ENCODE data around the gene PRKAG2.
"Not testable (repeated sequence)": the region's sequence is repeated elsewhere in the genome, so short reads cannot be mapped to it uniquely, and the experiment has no call there.

Gene PRKAG2

GRCh38 chr7:151876899-151877777 is at the start of gene PRKAG2:
Gene PRKAG2, minus strand, starts transcription at chr7:151877115. Its CDS starts 495 bp downstream, at chr7:151876620.
- FAIRE-seq (no peak), DNase-seq (ENCODE audit: insufficient read length, low spot score) (peak; percentile 47)
- 0 out of 2 replicates have a peak, but pooled peaks have one; percentile 8 for TF ChIP-seq POLR2A (IDR thresholded peaks at IDR 0.05; ENCODE audit: low read depth, low read length)

DNA sequence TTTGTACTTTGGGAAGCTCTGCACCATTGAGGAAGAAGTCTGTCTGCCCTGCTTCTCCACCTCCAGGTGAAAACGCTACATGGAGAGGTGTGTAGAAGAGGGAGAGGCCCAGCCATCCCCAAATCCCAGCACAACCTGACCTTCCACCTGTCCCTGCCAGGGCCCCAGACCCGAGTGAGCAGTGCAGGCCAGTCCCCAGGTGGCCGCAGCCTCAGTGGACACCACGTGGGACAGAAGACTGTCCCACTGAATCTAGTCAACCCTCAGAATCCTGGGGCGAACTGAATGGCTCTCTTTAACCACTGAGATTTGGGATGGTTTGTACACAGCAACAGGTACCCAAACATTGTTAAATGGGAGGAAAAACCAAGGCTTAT is 49.4 kb upstream of the PRKAG2 start:
- DNase-seq (ENCODE audit: insufficient read length, low spot score) (no peak), FAIRE-seq (no peak)
- no peak for TF ChIP-seq POLR2A (IDR thresholded peaks at IDR 0.05; ENCODE audit: low read depth, low read length)

- no peak for DNase-seq (ENCODE audit: insufficient read length, low spot score)
- no peak for TF ChIP-seq POLR2A (IDR thresholded peaks at IDR 0.05; ENCODE audit: low read depth, low read length)
Observed at GRCh38 chr7:151925446-151926335, 48.8 kb upstream of the PRKAG2 start.

GRCh38 chr7:151924508-151924907 is 47.6 kb upstream of the PRKAG2 start:
- no peak for FAIRE-seq

More at GRCh38 chr7:151925446-151926335, 48.8 kb upstream of the PRKAG2 start:
- no peak for FAIRE-seq

DNA sequence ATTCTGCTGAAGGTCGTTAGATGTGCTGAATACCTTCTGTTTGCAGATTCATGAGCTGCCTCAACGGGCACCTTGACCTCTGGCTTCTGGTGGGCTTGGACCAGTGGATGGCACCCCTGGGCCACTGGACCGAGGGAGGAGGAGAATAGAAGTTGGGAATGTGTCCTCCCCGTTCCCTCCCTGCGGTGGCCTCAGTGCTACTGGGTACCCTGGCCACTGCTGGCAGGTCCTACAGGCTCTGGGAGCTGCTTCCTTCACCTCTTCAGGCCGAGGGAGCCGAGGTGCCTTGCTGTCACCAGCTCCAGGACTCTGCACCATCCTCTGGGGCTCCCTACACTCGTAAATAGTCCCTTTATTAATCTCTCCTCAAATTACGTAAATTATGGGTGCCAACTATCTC is 47.1 kb upstream of the PRKAG2 start:
- no peak for TF ChIP-seq POLR2A (IDR thresholded peaks at IDR 0.05; ENCODE audit: low read depth, low read length)
- FAIRE-seq (no peak), DNase-seq (ENCODE audit: insufficient read length, low spot score) (no peak)

More at GRCh38 chr7:151924508-151924907, 47.6 kb upstream of the PRKAG2 start:
- no peak for TF ChIP-seq POLR2A (IDR thresholded peaks at IDR 0.05; ENCODE audit: low read depth, low read length)
- no peak for DNase-seq (ENCODE audit: insufficient read length, low spot score)

DNA sequence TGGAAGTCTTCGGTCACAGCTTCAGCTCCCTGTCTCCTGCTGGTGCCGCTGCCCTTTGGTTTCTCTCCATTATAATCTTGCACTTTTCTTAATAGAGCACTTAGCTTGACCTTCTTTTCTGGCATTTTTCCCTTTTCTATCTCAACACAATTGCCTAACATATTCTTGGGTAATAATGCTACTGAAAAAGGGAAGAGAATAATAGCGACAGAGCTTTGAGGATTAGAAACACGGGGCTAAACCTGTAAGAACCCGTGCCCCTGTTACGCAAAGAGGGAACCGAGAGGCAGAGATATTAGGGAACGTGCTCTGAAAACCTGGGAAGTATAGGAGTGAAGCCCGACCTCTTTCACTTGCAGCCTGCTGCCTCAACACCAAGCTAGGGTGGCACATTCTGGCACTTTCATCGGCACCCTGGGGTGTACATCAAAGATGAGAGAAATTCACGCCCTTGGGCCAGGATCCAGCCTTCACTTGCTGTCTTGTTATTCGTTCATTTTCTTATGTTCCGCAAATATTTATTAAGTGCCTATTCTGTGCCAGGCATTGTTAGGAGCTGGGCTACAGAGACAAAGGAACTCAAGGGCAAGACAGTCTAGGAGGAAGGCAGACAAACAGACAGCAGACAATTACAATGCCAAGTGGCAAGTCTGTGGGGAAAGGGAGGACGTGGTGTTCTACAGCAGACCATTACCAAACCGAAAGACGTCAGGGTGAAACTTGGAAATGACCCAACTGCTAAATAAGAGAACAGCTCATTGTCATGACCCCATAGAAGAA is 46.4 kb upstream of the PRKAG2 start:
- TF ChIP-seq POLR2A (IDR thresholded peaks at IDR 0.05; ENCODE audit: low read depth, low read length), result no peak
- FAIRE-seq, result no peak
- no peak for DNase-seq (ENCODE audit: insufficient read length, low spot score)

- TF ChIP-seq POLR2A (IDR thresholded peaks at IDR 0.05; ENCODE audit: low read depth, low read length), result no peak
- no peak for DNase-seq (ENCODE audit: insufficient read length, low spot score)
- no peak for FAIRE-seq
Observed at GRCh38 chr7:151921451-151921850, 44.5 kb upstream of the PRKAG2 start.

DNA sequence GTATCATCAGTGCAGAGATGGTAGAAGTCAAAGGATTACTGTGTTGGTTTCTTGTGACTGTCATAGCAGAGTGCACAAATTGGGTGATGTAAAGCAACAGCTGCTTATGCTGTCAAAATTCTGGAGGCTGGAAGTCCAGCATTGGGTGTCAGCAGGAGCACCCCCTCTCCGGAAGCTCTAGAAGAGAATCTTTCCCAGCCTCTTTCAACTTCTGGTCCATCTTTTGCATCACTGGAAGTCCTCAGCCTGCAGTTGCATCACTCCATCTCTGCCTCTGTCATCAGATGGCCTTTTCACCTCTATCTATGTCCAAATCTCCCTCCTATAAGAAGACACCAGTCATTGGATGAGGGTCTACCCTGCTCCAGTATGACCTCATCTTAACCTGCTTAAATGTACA is 43.6 kb upstream of the PRKAG2 start:
- no peak for DNase-seq (ENCODE audit: insufficient read length, low spot score)
- FAIRE-seq, result no peak
- no peak for TF ChIP-seq POLR2A (IDR thresholded peaks at IDR 0.05; ENCODE audit: low read depth, low read length)

DNA sequence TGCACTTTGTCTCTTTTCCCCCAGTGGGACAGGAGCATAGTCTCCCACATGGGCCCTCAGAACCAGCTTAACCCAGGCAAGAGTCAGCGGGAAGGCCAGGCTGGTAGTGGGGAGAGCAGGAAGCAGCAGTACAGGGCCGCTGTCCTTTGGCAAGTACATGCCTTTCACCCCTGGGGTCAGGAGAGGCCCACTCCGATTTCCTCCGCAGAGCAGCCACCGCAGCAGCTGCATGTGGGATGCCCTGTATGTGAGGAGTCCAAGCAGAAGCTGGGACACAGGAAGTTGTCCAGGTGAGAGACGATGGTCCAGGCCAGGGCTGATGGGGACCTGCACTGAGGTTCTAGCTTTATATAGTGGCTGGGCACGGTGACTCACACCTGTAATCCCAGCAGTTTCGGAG is 42.7 kb upstream of the PRKAG2 start:
- no peak for FAIRE-seq
- TF ChIP-seq POLR2A (IDR thresholded peaks at IDR 0.05; ENCODE audit: low read depth, low read length), result no peak
- no peak for DNase-seq (ENCODE audit: insufficient read length, low spot score)

- DNase-seq (ENCODE audit: insufficient read length, low spot score), result no peak
- FAIRE-seq, result no peak
- TF ChIP-seq POLR2A (IDR thresholded peaks at IDR 0.05; ENCODE audit: low read depth, low read length), result no peak
Observed at GRCh38 chr7:151918510-151918843, 41.6 kb upstream of the PRKAG2 start.

DNA sequence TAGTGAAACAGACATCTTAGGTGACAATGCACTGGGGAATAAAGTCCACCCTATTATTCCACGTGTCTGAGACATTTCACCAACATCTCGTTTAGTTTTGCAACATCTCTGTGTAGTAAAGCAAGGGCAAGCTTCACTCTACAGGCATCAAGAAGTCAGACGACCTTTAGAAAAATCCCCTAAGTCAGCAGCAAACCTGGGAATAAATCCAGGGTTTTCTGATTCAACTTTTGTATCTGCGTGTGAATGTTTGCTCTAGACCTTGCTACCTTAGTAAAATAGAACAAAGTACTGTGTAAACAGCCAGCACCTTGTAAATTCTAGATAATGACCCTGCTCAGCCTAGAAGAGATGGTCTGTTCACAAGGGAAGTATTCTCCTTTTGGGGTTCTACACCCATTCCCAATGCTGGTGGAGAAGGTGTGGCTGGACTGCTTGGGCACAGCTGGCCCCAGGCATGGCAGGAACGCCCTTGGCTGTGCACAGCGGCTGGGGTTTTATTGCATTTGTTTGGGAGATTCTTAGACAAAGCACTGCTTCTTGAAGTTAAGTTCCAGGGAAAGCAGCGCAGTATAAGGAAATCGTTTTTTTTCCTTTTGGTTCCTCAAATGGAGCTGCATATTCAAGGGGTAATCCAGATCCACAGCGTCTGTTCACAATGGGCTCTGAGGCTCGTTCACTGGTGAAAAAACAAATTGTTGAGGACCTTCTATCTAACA is 41.0 kb upstream of the PRKAG2 start:
- no peak for FAIRE-seq
- no peak for DNase-seq (ENCODE audit: insufficient read length, low spot score)
- no peak for TF ChIP-seq POLR2A (IDR thresholded peaks at IDR 0.05; ENCODE audit: low read depth, low read length)

DNA sequence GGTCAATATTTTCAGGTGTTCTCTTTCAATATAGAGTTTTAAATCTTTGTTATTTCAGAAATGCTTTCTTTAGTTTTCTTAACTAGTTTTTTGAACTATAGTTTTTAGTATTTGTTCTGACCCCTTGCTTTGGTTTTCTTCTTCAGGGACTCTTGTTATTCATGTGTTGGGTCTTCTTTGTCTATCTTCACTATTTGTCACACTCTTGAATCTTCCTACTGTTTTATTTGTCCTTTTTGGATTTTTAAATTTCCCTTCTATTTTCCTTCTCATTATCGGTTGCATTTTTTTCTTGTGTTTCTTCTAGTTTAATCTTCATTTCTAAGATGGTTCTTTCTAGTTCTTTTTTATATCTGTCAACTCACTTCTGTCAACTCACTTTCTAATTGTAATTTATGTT is 37.1 kb upstream of the PRKAG2 start:
- DNase-seq (ENCODE audit: insufficient read length, low spot score), result no peak
- no peak for TF ChIP-seq POLR2A (IDR thresholded peaks at IDR 0.05; ENCODE audit: low read depth, low read length)
- FAIRE-seq, result no peak

GRCh38 chr7:151910655-151911054 is 33.7 kb upstream of the PRKAG2 start:
- DNase-seq (ENCODE audit: insufficient read length, low spot score); FAIRE-seq: not testable (repeated sequence)

DNA sequence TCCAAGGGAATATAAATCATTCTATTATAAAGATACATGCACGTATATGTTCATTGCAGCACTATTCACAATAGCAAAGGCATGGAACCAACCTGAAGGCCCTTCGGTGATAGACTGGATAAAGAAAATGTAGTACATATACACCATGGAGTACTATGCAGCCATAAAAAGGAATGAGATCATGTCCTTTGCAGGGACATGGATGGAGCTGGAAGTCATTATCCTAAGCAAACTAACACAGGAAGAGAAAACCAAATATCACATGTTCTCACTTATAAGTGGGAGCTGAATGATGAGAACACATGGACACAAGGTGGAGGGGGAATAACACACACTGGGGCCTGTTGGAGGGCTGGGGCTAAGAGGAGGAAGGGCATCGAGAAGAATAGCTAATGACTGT is 30.2 kb upstream of the PRKAG2 start:
- not testable (repeated sequence) for FAIRE-seq; DNase-seq (ENCODE audit: insufficient read length, low spot score)

All from H54 (cell line).